ENCODE results near the gene PDE6A.

PDE6A gene

GRCh38 chr5:149829954-149830353 is 114.6 kb downstream of the PDE6A start:
- DNase-seq: peak; percentile 55 to 59

GRCh38 chr5:149828161-149829011 is 116.2 kb downstream of the PDE6A start:
- TF ChIP-seq GATA1 (IDR thresholded peaks at IDR 0.05; ENCODE audit: low read depth, low read length) (no peak), POLR2A (IDR thresholded peaks at IDR 0.05; ENCODE audit: low read length) (no peak)
- DNase-seq: peak; percentile 84 to 93

More at GRCh38 chr5:149829954-149830353, 114.6 kb downstream of the PDE6A start:
- no peak for TF ChIP-seq POLR2A (IDR thresholded peaks at IDR 0.05; ENCODE audit: low read length)

GRCh38 chr5:149827546-149827945 is 117.0 kb downstream of the PDE6A start:
- no peak for DNase-seq
- TF ChIP-seq GATA1 (IDR thresholded peaks at IDR 0.05; ENCODE audit: low read depth, low read length): no peak

GRCh38 chr5:149827086-149827485 is 117.5 kb downstream of the PDE6A start:
- DNase-seq: no peak
- TF ChIP-seq POLR2A (IDR thresholded peaks at IDR 0.05; ENCODE audit: low read length) (no peak), GATA1 (IDR thresholded peaks at IDR 0.05; ENCODE audit: low read depth, low read length) (no peak)

- DNase-seq: no peak
- TF ChIP-seq GATA1 (IDR thresholded peaks at IDR 0.05; ENCODE audit: low read depth, low read length): no peak
- no peak for TF ChIP-seq POLR2A (IDR thresholded peaks at IDR 0.05; ENCODE audit: low read length)
Observed at GRCh38 chr5:149826574-149826973, 118.0 kb downstream of the PDE6A start.

GRCh38 chr5:149824846-149825245 is 119.7 kb downstream of the PDE6A start:
- TF ChIP-seq GATA1 (IDR thresholded peaks at IDR 0.05; ENCODE audit: low read depth, low read length): no peak
- no peak for TF ChIP-seq POLR2A (IDR thresholded peaks at IDR 0.05; ENCODE audit: low read length)
- no peak for DNase-seq

GRCh38 chr5:149824120-149824519 is 120.5 kb downstream of the PDE6A start:
- TF ChIP-seq GATA1 (IDR thresholded peaks at IDR 0.05; ENCODE audit: low read depth, low read length) (no peak), POLR2A (IDR thresholded peaks at IDR 0.05; ENCODE audit: low read length) (no peak)
- no peak for DNase-seq

GRCh38 chr5:149823375-149823774 is 121.2 kb downstream of the PDE6A start:
- no peak for DNase-seq

GRCh38 chr5:149822301-149822700 is 122.3 kb downstream of the PDE6A start:
- no peak for DNase-seq
- no peak for TF ChIP-seq GATA1 (IDR thresholded peaks at IDR 0.05; ENCODE audit: low read depth, low read length)
- TF ChIP-seq POLR2A (IDR thresholded peaks at IDR 0.05; ENCODE audit: low read length): no peak

More at GRCh38 chr5:149823375-149823774, 121.2 kb downstream of the PDE6A start:
- TF ChIP-seq POLR2A (IDR thresholded peaks at IDR 0.05; ENCODE audit: low read length) (no peak), GATA1 (IDR thresholded peaks at IDR 0.05; ENCODE audit: low read depth, low read length) (no peak)

- TF ChIP-seq POLR2A (IDR thresholded peaks at IDR 0.05; ENCODE audit: low read length) (no peak), GATA1 (IDR thresholded peaks at IDR 0.05; ENCODE audit: low read depth, low read length) (no peak)
- no peak for DNase-seq
Observed at GRCh38 chr5:149820536-149821510, 123.8 kb downstream of the PDE6A start.

GRCh38 chr5:149820012-149820411 is 124.6 kb downstream of the PDE6A start:
- TF ChIP-seq POLR2A (IDR thresholded peaks at IDR 0.05; ENCODE audit: low read length) (no peak), GATA1 (IDR thresholded peaks at IDR 0.05; ENCODE audit: low read depth, low read length) (no peak)

GRCh38 chr5:149818116-149818515 is 126.5 kb downstream of the PDE6A start:
- DNase-seq: no peak
- no peak for TF ChIP-seq GATA1 (IDR thresholded peaks at IDR 0.05; ENCODE audit: low read depth, low read length)
- no peak for TF ChIP-seq POLR2A (IDR thresholded peaks at IDR 0.05; ENCODE audit: low read length)

More at GRCh38 chr5:149820012-149820411, 124.6 kb downstream of the PDE6A start:
- DNase-seq: no peak

GRCh38 chr5:149817539-149818060 is 127.0 kb downstream of the PDE6A start:
- no peak for TF ChIP-seq GATA1 (IDR thresholded peaks at IDR 0.05; ENCODE audit: low read depth, low read length)
- TF ChIP-seq POLR2A (IDR thresholded peaks at IDR 0.05; ENCODE audit: low read length): no peak
- DNase-seq: no peak

GRCh38 chr5:149816661-149817060 is 127.9 kb downstream of the PDE6A start:
- DNase-seq: no peak
- TF ChIP-seq POLR2A (IDR thresholded peaks at IDR 0.05; ENCODE audit: low read length): no peak
- TF ChIP-seq GATA1 (IDR thresholded peaks at IDR 0.05; ENCODE audit: low read depth, low read length): no peak

All from erythroblast (primary cell).